SHP77 treated with DMSO at 0.1 percent for 48 hours (cell line): ENCODE results near the gene POGLUT3.

Source experiments
- DNase-seq: peaks from one replicate; lab custom pipeline; 2025; lab: John Stamatoyannopoulos, UW

The POGLUT3 gene

GRCh38 chr11:108498046-108498815 is at the start of gene POGLUT3:
TSS of gene POGLUT3 (minus strand) at chr11:108498384. CDS start at chr11:108498366, 18 bp downstream.
- peak; percentile 14 for DNase-seq

GRCh38 chr11:108545909-108546501 is 47.8 kb upstream of the POGLUT3 start:
- DNase-seq = no peak

GRCh38 chr11:108543316-108543964 is 45.3 kb upstream of the POGLUT3 start:
- DNase-seq = no peak

- DNase-seq = no peak
Measured at GRCh38 chr11:108541531-108541930, 43.3 kb upstream of the POGLUT3 start.

- DNase-seq = no peak
Measured at GRCh38 chr11:108538502-108538901, 40.3 kb upstream of the POGLUT3 start.

- DNase-seq = no peak
Measured at GRCh38 chr11:108538022-108538424, 39.8 kb upstream of the POGLUT3 start.

- DNase-seq = no peak
Measured at GRCh38 chr11:108536783-108537182, 38.6 kb upstream of the POGLUT3 start.

GRCh38 chr11:108535384-108535955 is 37.3 kb upstream of the POGLUT3 start:
- DNase-seq = no peak

- DNase-seq = no peak
Measured at GRCh38 chr11:108534274-108534882, 36.2 kb upstream of the POGLUT3 start.

- no peak for DNase-seq
Measured at GRCh38 chr11:108530426-108530825, 32.2 kb upstream of the POGLUT3 start.

GRCh38 chr11:108527382-108527781 is 29.2 kb upstream of the POGLUT3 start:
- no peak for DNase-seq

GRCh38 chr11:108525161-108525560 is 27.0 kb upstream of the POGLUT3 start:
- DNase-seq = no peak

- no peak for DNase-seq
Measured at GRCh38 chr11:108524422-108524821, 26.2 kb upstream of the POGLUT3 start.

- no peak for DNase-seq
Measured at GRCh38 chr11:108522318-108522717, 24.1 kb upstream of the POGLUT3 start.

GRCh38 chr11:108518581-108518980 is 20.4 kb upstream of the POGLUT3 start:
- DNase-seq = no peak

- DNase-seq = no peak
Measured at GRCh38 chr11:108516125-108516524, 17.9 kb upstream of the POGLUT3 start.

- DNase-seq = no peak
Measured at GRCh38 chr11:108512708-108513107, 14.5 kb upstream of the POGLUT3 start.

- no peak for DNase-seq
Measured at GRCh38 chr11:108511851-108512474, 13.8 kb upstream of the POGLUT3 start.

- DNase-seq = no peak
Measured at GRCh38 chr11:108508653-108509593, 10.7 kb upstream of the POGLUT3 start.

- no peak for DNase-seq
Measured at GRCh38 chr11:108501396-108501795, 3.2 kb upstream of the POGLUT3 start.

- no peak for DNase-seq
Measured at GRCh38 chr11:108500721-108501120, 2.5 kb upstream of the POGLUT3 start.
